H9 (cell line): ENCODE data around the gene PRDM2. TPM values are rescaled to one million over a fixed set of nuclear protein-coding genes. Genes with fewer than 3 reads are reported as not detected.

Source experiments
- DNase-seq: peaks from one replicate; pipeline ENCODE4 v3.0.0-alpha.2; 2017
- H2AFZ ChIP-seq: one replicate; pipeline ENCODE4 v1.6.1; 2013; ENCODE audit warnings: mild to moderate bottlenecking, low read length, control low read depth, moderate library complexity
- H2AK5ac ChIP-seq: 2 replicates; pipeline ENCODE4 v1.6.1; 2013; ENCODE audit warnings: low read length, control low read depth, mixed read lengths; ENCODE audit not compliant: insufficient read length
- H2BK120ac ChIP-seq: one replicate; pipeline ENCODE4 v1.6.1; 2013; ENCODE audit warnings: low read depth, mild to moderate bottlenecking, low read length, control low read depth, inconsistent platforms; ENCODE audit not compliant: poor library complexity, severe bottlenecking
- H2BK12ac ChIP-seq: 2 replicates; pipeline ENCODE4 v1.6.1; 2013; ENCODE audit warnings: low read length, control low read depth, mixed read lengths, low read depth; ENCODE audit not compliant: insufficient read length
- H2BK15ac ChIP-seq: 2 replicates; pipeline ENCODE4 v1.6.1; 2013; ENCODE audit warnings: low read depth, low read length, control low read depth
- H2BK20ac ChIP-seq: one replicate; pipeline ENCODE4 v1.6.1; 2013; ENCODE audit warnings: low read depth, mild to moderate bottlenecking, low read length, control low read depth, inconsistent platforms; ENCODE audit not compliant: poor library complexity, severe bottlenecking
- H2BK5ac ChIP-seq: 2 replicates; pipeline ENCODE4 v1.6.1; 2013; ENCODE audit warnings: low read length, control low read depth, mixed read lengths; ENCODE audit not compliant: insufficient read length
- H3K14ac ChIP-seq: 2 replicates; pipeline ENCODE4 v1.6.1; 2013; ENCODE audit warnings: low read length, control low read depth; ENCODE audit not compliant: insufficient read depth
- H3K18ac ChIP-seq: 2 replicates; pipeline ENCODE4 v1.6.1; 2013; ENCODE audit warnings: low read depth, mild to moderate bottlenecking, mixed read lengths, low read length, control low read depth; ENCODE audit not compliant: insufficient read length
- H3K23ac ChIP-seq: 2 replicates; pipeline ENCODE4 v1.6.1; 2013; ENCODE audit warnings: low read length, control low read depth, mixed read lengths, low read depth; ENCODE audit not compliant: insufficient read length
- H3K23me2 ChIP-seq: 2 replicates; pipeline ENCODE4 v1.6.1; 2013; ENCODE audit warnings: low read depth, mild to moderate bottlenecking, mixed read lengths, low read length, control low read depth; ENCODE audit not compliant: insufficient read length, poor library complexity, severe bottlenecking
- H3K27ac ChIP-seq: 2 replicates; pipeline ENCODE4 v1.5.1; 2013; ENCODE audit warnings: low read length, control low read depth, mixed read lengths, low read depth; ENCODE audit not compliant: insufficient read length
- H3K27me3 ChIP-seq: 2 replicates; pipeline ENCODE4 v1.6.1; 2013; ENCODE audit warnings: low read length, control low read depth, inconsistent platforms; ENCODE audit not compliant: insufficient read depth
- H3K4ac ChIP-seq: 2 replicates; pipeline ENCODE4 v1.6.1; 2013; ENCODE audit warnings: low read depth, mild to moderate bottlenecking, control low read depth, inconsistent platforms, low read length, moderate library complexity
- H3K4me1 ChIP-seq: 2 replicates; pipeline ENCODE4 v1.6.1; 2013; ENCODE audit warnings: low read length, control low read depth, inconsistent platforms; ENCODE audit not compliant: insufficient read depth
- H3K4me2 ChIP-seq: 2 replicates; pipeline ENCODE4 v1.6.1; 2013; ENCODE audit warnings: low read length, control low read depth, mixed read lengths; ENCODE audit not compliant: insufficient read length, insufficient read depth
- H3K56ac ChIP-seq: 2 replicates; pipeline ENCODE4 v1.6.1; 2013; ENCODE audit warnings: low read depth, mild to moderate bottlenecking, mixed read lengths, low read length, control low read depth; ENCODE audit not compliant: insufficient read length
- H3K79me1 ChIP-seq: 2 replicates; pipeline ENCODE4 v1.6.1; 2013; ENCODE audit warnings: low read depth, mild to moderate bottlenecking, moderate library complexity, low read length, control low read depth, inconsistent platforms; ENCODE audit not compliant: insufficient read depth, poor library complexity, severe bottlenecking
- H3K79me2 ChIP-seq: 2 replicates; pipeline ENCODE4 v1.6.1; 2013; ENCODE audit warnings: low read length, control low read depth, inconsistent platforms; ENCODE audit not compliant: insufficient read depth
- H3K9ac ChIP-seq: 2 replicates; pipeline ENCODE4 v1.6.1; 2013; ENCODE audit warnings: low read length, control low read depth, mixed read lengths; ENCODE audit not compliant: insufficient read length; ENCODE audit errors: extremely low read depth
- H3K9me3 ChIP-seq: one replicate; pipeline ENCODE4 v1.6.1; 2013; ENCODE audit warnings: low read depth, low read length, inconsistent platforms; ENCODE audit not compliant: control insufficient read depth
- H3T11ph ChIP-seq: one replicate; pipeline ENCODE4 v1.6.1; 2013; ENCODE audit warnings: mild to moderate bottlenecking, low read length, control low read depth, inconsistent platforms
- H4K20me1 ChIP-seq: one replicate; pipeline ENCODE4 v1.6.1; 2013; ENCODE audit not compliant: control insufficient read depth, insufficient read length, insufficient read depth
- H4K5ac ChIP-seq: 2 replicates; pipeline ENCODE4 v1.6.1; 2013; ENCODE audit warnings: low read depth, mild to moderate bottlenecking, mixed read lengths, low read length, control low read depth; ENCODE audit not compliant: insufficient read length
- H4K8ac ChIP-seq: replicated peaks from 2 replicates; pipeline ENCODE4 v1.6.1; 2013; ENCODE audit warnings: low read length, control low read depth, mixed read lengths, low read depth; ENCODE audit not compliant: insufficient read length
- H4K91ac ChIP-seq: 2 replicates; pipeline ENCODE4 v1.6.1; 2013; ENCODE audit warnings: low read depth, mild to moderate bottlenecking, moderate library complexity, mixed read lengths, low read length, control low read depth; ENCODE audit not compliant: insufficient read length
- H3K27ac Mint-ChIP-seq, 3 experiments: 2 replicates in 2 of 3; 3 replicates in 1 of 3; pipeline ENCODE4 v1.8.0; 2020 to 2021; ENCODE audit warnings: mixed read lengths in 3 of 3, mild to moderate bottlenecking in 1 of 3, moderate library complexity in 1 of 3
- H3K27me3 Mint-ChIP-seq: 2 replicates; pipeline ENCODE4 v1.8.0; 2021; ENCODE audit warnings: low read depth, mild to moderate bottlenecking, moderate library complexity, mixed read lengths
- H3K36me3 Mint-ChIP-seq, 3 experiments: 2 replicates in 2 of 3; 3 replicates in 1 of 3; pipeline ENCODE4 v1.8.0; 2020 to 2021; ENCODE audit warnings: low read depth in 3 of 3, mixed read lengths in 3 of 3; ENCODE audit not compliant: insufficient read depth in 1 of 3
- H3K4me1 Mint-ChIP-seq, 2 experiments: 2 replicates each; pipeline ENCODE4 v1.8.0; 2020; ENCODE audit warnings: mixed read lengths in 2 of 2
- H3K4me3 Mint-ChIP-seq, 2 experiments: 2 replicates in 1 of 2; 3 replicates in 1 of 2; pipeline ENCODE4 v1.8.0; 2020 to 2021; ENCODE audit warnings: mild to moderate bottlenecking in 2 of 2, mixed read lengths in 2 of 2, moderate library complexity in 1 of 2
- H3K9me3 Mint-ChIP-seq, 2 experiments: 2 replicates in 1 of 2; 3 replicates in 1 of 2; pipeline ENCODE4 v1.8.0; 2020; ENCODE audit warnings: mild to moderate bottlenecking in 2 of 2, mixed read lengths in 2 of 2, moderate library complexity in 1 of 2
- CTCF ChIP-seq: fragments of 200-600 bp; sonication (generic); conservative IDR thresholded peaks from 3 replicates; pipeline ENCODE4 v1.8.0; 2021; ENCODE audit warnings: antibody characterized with exemption, mild to moderate bottlenecking
- WGBS: extraction: QIAGEN DNeasy Blood & Tissue Kit; methylation state at CpG from one replicate; pipeline ENCODE4 v1.1.7; 2013; ENCODE audit warnings: missing lambda C conversion rate, low lambda C conversion rate, mixed read lengths; ENCODE audit not compliant: insufficient read length; ENCODE audit errors: extremely low coverage; 5-methylcytosine and 5-hydroxymethylcytosine counted together
- total RNA-seq: library from RNA; stranded (reverse); gene quantifications from 2 replicates; pipeline ENCODE4 v1.2.1, GENCODE V29; 2021

PRDM2 gene
- total RNA-seq, 1 experiment from 2014 or later: 24.5 TPM

GRCh38 chr1:13667691-13668090 is 32.3 kb upstream of the PRDM2 start:
- Mint-ChIP-seq H3K27me3 (peaks cover 12% of the 10 kb centered on the region), H3K36me3 (no peaks in the 10 kb centered on the region)
- TF ChIP-seq CTCF: no peak

More at GRCh38 chr1:13667691-13668090, 32.3 kb upstream of the PRDM2 start:
- no peak overlapping the region for H3K27ac ChIP-seq
- H3K4ac ChIP-seq: no peak overlapping the region
- no peaks in the 10 kb centered on the region for H3K23me2 ChIP-seq
- H2BK12ac ChIP-seq: no peak overlapping the region
- H3K4me3 Mint-ChIP-seq: no peak overlapping the region
- no peak overlapping the region for H4K8ac ChIP-seq
- no peak for DNase-seq
- H3K4me2 ChIP-seq: no peak overlapping the region
- H3K9me3 Mint-ChIP-seq: no peaks in the 10 kb centered on the region
- no CpG with 5 or more reads among the region's 4 CpGs for WGBS
- H3K56ac ChIP-seq: no peak overlapping the region
- no peak overlapping the region for H2BK15ac ChIP-seq
- no peak overlapping the region for H2AK5ac ChIP-seq
- no peak overlapping the region for H4K5ac ChIP-seq
- no peak overlapping the region for H2BK120ac ChIP-seq
- H3K79me1 ChIP-seq: no peaks in the 10 kb centered on the region
- H3T11ph ChIP-seq: no peak overlapping the region
- H4K20me1 ChIP-seq: no peaks in the 10 kb centered on the region
- no peaks in the 10 kb centered on the region for H3K4me1 Mint-ChIP-seq
- no peaks in the 10 kb centered on the region for H3K9me3 ChIP-seq
- no peak overlapping the region for H2AFZ ChIP-seq
- no peak overlapping the region for H3K18ac ChIP-seq
- no peak overlapping the region for H4K91ac ChIP-seq
- no peak overlapping the region for H3K9ac ChIP-seq
- H3K27me3 ChIP-seq: no peaks in the 10 kb centered on the region
- no peak overlapping the region for H3K14ac ChIP-seq
- H3K23ac ChIP-seq: no peak overlapping the region
- H2BK20ac ChIP-seq: no peak overlapping the region
- H2BK5ac ChIP-seq: no peak overlapping the region
- H3K4me1 ChIP-seq: no peaks in the 10 kb centered on the region
- H3K27ac Mint-ChIP-seq: no peak overlapping the region
- no peaks in the 10 kb centered on the region for H3K79me2 ChIP-seq
